Lung (tissue), 12 donors: Measurements from ENCODE around the gene BAIAP2. TPM values are rescaled to one million over a fixed set of nuclear protein-coding genes. Genes with fewer than 3 reads are reported as not detected.

ENCODE experiments used
- ATAC-seq: fragments of 200-7000 bp; cut with Tn5 transposase; one replicate; pipeline ENCODE4 v1.9.1; 2020; ENCODE audit warnings: moderate number of reproducible peaks; ENCODE audit not compliant: insufficient read depth, low FRiP score
- DNase-seq, 3 donors: peaks; one replicate each; pipeline ENCODE4 v3.0.0-alpha.2; 2013 to 2017
- H3K27ac ChIP-seq, 2 donors: one replicate each; pipeline ENCODE4 v1.5.1; 2013; ENCODE audit warnings: mild to moderate bottlenecking in 2 of 2, moderate library complexity in 2 of 2, control low read depth in 1 of 2, inconsistent platforms in 1 of 2, low read depth in 1 of 2, low read length in 1 of 2
- H3K27me3 ChIP-seq, 3 donors: one replicate each; pipeline ENCODE4 v1.5.1; 2013; ENCODE audit warnings: low read length in 2 of 3; ENCODE audit not compliant: control insufficient read depth in 3 of 3, insufficient read depth in 3 of 3
- H3K36me3 ChIP-seq, 4 donors: one replicate each; pipeline ENCODE4 v1.5.1; 2013; ENCODE audit warnings: low read length in 4 of 4, mild to moderate bottlenecking in 1 of 4, moderate library complexity in 1 of 4; ENCODE audit not compliant: control insufficient read depth in 4 of 4, insufficient read depth in 4 of 4
- H3K4me1 ChIP-seq, 5 donors: one replicate each; pipeline ENCODE4 v1.5.1; 2013; ENCODE audit warnings: low read length in 5 of 5, mild to moderate bottlenecking in 2 of 5, moderate library complexity in 1 of 5; ENCODE audit not compliant: control insufficient read depth in 5 of 5, insufficient read depth in 5 of 5
- H3K4me3 ChIP-seq: one replicate; pipeline ENCODE4 v1.5.1; 2013; ENCODE audit warnings: mild to moderate bottlenecking, control low read depth, moderate library complexity
- H3K9ac ChIP-seq, 2 donors: one replicate each; pipeline ENCODE4 v1.5.1; 2013; ENCODE audit warnings: low read length in 2 of 2, control low read depth in 1 of 2; ENCODE audit not compliant: insufficient read depth in 1 of 2
- H3K9me3 ChIP-seq, 4 donors: one replicate each; pipeline ENCODE4 v1.5.1; 2013; ENCODE audit warnings: low read length in 3 of 4, mild to moderate bottlenecking in 1 of 4, moderate library complexity in 1 of 4; ENCODE audit not compliant: control insufficient read depth in 4 of 4, insufficient read depth in 3 of 4
- CTCF ChIP-seq: IDR thresholded peaks from 2 replicates; pipeline ENCODE4 v1.5.1; 2012; ENCODE audit warnings: mild to moderate bottlenecking; ENCODE audit errors: control extremely low read depth, extremely low read depth
- WGBS, 2 donors: extraction: QIAGEN DNeasy Blood & Tissue Kit; methylation state at CpG; one replicate each; pipeline ENCODE4 v1.1.7; 2013; 5-methylcytosine and 5-hydroxymethylcytosine counted together
- polyA plus RNA-seq, 2 donors: library from polyadenylated mRNA; stranded (reverse); fragments of 200-250 nt; gene quantifications; one replicate each; pipeline ENCODE4 v1.2.1, GENCODE V29; 2013
- total RNA-seq, 2 donors: library from RNA; depleted of rRNA in 1 of 2; stranded (reverse); fragments of >200 nt in 1 of 2; gene quantifications; one replicate each; pipeline ENCODE4 v1.2.1, GENCODE V29; 2014 to 2021
- donor health status: control.
- donor health status: control.
- donor health status: Bipolar disorder and iron deficiency.
- donor health status: healthy.
- donor health status: DM: yes; HTN: yes; CAD: no.

Gene BAIAP2
- total and polyA plus RNA-seq, 4 donors, result 59.2 to 141 (median 77.7) TPM

- 90 to 96% methylated on average over 12 to 13 of the region's 13 CpGs for WGBS, 2 donors
- Histone ChIP-seq H3K27me3 (no peaks in the 10 kb centered on the region), H3K4me3 (no peak overlapping the region), H3K9me3 (no peaks in the 10 kb centered on the region), H3K9ac (no peak overlapping the region), H3K4me1 (peaks cover 0 to 19% (median 6%) of the 10 kb centered on the region in 5 donors), H3K27ac (no peak overlapping the region), H3K36me3 (peaks cover 5 to 51% (median 15%) of the 10 kb centered on the region in 4 donors)
- ATAC-seq (no peak), DNase-seq (no peak)
- TF ChIP-seq CTCF, result no peak
These were observed 39.8 kb upstream of the BAIAP2 start for GRCh38 chr17:80995131-80995530.

GRCh38 chr17:80996422-80997305 is 38.3 kb upstream of the BAIAP2 start:
- no peak for TF ChIP-seq CTCF
- Histone ChIP-seq H3K9ac (no peak overlapping the region), H3K9me3 (no peaks in the 10 kb centered on the region), H3K36me3 (peaks cover 5 to 51% (median 15%) of the 10 kb centered on the region in 4 donors), H3K27ac (no peak overlapping the region), H3K4me3 (no peak overlapping the region), H3K4me1 (peaks cover 0 to 14% (median 6%) of the 10 kb centered on the region in 5 donors), H3K27me3 (no peaks in the 10 kb centered on the region)
- DNase-seq (no peak), ATAC-seq (no peak)
- WGBS, 2 donors, result 89 to 93% methylated on average over 25 of the region's 25 CpGs

- no peak overlapping the region for H3K9ac ChIP-seq
- peaks cover 3 to 16% (median 9%) of the 10 kb centered on the region in 5 donors for H3K4me1 ChIP-seq
- H3K36me3 ChIP-seq, result peaks cover 5 to 51% (median 15%) of the 10 kb centered on the region in 4 donors
- DNase-seq (no peak), ATAC-seq (no peak)
- H3K27me3 ChIP-seq, result no peaks in the 10 kb centered on the region
- H3K27ac ChIP-seq, result no peak overlapping the region
- H3K9me3 ChIP-seq, result no peaks in the 10 kb centered on the region
- 89 to 90% methylated on average over 27 to 32 of the region's 32 CpGs for WGBS, 2 donors
- TF ChIP-seq CTCF, result no peak
- no peak overlapping the region for H3K4me3 ChIP-seq
These were observed 37.4 kb upstream of the BAIAP2 start for GRCh38 chr17:80997424-80998117.
